AG10803 (cell line): Measurements from ENCODE around the gene BEST4.
"Not testable (repeated sequence)": the region's sequence is repeated elsewhere in the genome, so short reads cannot be mapped to it uniquely, and the experiment has no call there.

Experiments used
- DNase-seq: peaks from one replicate; pipeline ENCODE4 v3.0.0; 2010; ENCODE audit warnings: low read depth
- H3K4me3 ChIP-seq: 2 replicates; pipeline ENCODE4 v1.5.1; 2011; ENCODE audit warnings: mild to moderate bottlenecking, low read length, control low read depth
- TF ChIP-seq, protein P1 (sequence below): conservative IDR thresholded peaks from 2 replicates; pipeline ENCODE4 v1.5.1; 2011; ENCODE audit warnings: mild to moderate bottlenecking, low read length, control low read depth, inconsistent platforms

The BEST4 gene

DNA sequence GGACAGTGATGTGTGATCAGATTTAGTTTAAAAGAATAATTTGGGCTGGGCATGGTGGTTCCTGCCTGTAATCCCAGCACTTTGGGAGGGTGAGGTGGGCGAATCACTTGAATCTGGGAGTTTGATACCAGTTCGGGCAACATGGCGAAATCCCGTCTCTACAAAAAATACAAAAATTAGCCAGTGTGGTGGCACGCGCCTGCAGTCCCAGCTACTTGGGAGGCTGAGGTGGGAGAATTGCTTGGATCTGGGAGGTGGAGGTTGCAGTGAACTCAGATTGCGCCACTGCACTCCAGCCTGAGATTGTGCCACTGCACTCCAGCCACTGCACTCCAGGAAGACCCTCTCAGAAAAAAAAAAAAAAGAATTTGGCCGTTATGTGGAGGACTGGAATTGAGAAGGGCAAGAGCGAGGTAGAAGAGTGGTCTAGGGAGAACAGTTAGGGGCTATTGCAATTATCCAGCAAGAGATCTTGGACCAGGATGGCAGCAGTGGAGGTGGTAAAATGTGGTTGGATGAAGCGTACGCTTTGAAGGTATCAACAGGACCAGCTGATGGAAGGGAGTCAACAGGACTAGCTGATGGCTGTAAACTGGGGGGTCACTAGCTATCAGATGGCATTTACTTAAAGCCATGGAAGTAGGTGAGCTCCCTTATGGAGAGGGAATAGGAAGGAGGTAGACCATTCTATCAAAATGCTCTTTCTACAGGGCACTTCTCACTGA, 30.0 kb upstream of the BEST4 start:
- no peak overlapping the region for H3K4me3 ChIP-seq
- TF ChIP-seq, protein P1, sequence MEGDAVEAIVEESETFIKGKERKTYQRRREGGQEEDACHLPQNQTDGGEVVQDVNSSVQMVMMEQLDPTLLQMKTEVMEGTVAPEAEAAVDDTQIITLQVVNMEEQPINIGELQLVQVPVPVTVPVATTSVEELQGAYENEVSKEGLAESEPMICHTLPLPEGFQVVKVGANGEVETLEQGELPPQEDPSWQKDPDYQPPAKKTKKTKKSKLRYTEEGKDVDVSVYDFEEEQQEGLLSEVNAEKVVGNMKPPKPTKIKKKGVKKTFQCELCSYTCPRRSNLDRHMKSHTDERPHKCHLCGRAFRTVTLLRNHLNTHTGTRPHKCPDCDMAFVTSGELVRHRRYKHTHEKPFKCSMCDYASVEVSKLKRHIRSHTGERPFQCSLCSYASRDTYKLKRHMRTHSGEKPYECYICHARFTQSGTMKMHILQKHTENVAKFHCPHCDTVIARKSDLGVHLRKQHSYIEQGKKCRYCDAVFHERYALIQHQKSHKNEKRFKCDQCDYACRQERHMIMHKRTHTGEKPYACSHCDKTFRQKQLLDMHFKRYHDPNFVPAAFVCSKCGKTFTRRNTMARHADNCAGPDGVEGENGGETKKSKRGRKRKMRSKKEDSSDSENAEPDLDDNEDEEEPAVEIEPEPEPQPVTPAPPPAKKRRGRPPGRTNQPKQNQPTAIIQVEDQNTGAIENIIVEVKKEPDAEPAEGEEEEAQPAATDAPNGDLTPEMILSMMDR, result no peak
- no peak for DNase-seq

DNA sequence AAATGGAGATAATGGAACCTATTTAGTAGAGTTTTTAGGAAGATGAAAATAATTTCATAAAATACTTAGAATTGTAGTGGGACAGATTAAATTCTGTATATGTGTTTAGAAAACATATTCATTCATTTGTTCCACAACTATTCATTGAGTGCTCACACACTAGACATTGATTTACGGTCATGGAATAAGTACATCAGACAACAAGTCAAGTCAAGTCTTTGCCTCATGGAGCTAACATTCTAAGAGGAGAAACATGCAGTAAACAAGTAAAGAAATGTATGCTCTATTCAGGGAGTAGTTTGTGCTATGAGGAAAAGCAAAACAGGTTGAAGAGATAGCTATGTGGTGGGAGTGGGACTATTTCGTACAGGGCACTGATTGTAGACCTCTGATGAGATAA, 29.3 kb upstream of the BEST4 start:
- TF ChIP-seq, protein P1, result no peak
- H3K4me3 ChIP-seq, result no peak overlapping the region
- no peak for DNase-seq

DNA sequence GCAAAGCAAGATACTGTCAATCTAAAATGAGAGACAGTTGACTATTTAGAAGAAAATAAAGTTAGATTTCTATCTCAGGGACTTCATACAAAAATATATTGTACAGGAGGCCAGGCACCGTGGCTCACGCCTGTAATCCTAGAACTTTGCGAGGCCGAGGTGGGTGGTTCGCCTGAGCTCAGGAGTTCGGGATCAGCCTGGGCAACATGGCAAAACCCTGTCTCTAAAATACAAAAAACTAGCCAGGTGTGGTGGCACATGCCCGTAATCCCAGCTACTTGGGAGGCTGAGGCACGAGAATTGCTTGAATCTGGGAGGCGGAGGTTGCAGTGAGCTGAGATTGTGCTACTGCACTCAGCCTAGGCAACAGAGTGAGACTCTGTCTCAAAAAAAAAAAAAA, 28.0 kb upstream of the BEST4 start:
- not testable (repeated sequence) for H3K4me3 ChIP-seq, DNase-seq

DNA sequence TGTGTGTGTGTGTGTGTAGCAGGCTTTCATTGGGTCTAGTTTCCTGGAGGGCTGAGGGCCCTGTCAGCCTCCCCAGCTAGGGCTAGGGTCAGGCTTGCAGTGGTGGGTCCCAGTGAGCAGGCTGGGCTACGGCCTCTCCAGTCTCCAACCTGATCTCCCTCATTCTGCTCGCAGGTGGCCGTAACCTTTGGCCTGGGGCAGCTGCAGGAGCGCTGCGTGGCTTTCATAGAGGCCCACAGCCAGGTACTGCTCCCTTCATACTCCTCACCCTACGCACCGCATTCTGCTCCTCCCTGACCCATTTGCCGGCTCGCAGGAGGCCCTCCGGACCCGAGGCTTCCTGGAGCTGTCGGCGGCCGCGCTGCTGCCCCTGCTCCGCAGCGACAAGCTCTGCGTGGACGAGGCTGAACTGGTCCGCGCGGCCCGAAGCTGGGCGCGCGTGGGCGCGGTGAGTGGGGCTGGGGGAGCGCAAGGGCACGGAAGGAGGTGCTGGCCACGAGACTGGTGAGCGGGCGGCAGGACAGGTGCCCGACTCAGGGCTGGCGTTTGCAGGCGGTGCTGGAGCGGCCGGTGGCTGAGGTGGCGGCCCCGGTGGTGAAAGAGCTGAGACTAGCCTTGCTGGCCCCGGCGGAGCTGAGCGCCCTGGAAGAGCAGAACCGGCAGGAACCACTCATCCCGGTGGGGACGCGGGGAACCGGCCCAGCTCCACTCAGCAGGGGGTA, 25.0 kb upstream of the BEST4 start:
- DNase-seq, result no peak
- no peak overlapping the region; the same call in 1 of the 2 replicates for H3K4me3 ChIP-seq
- TF ChIP-seq, protein P1, result no peak

DNA sequence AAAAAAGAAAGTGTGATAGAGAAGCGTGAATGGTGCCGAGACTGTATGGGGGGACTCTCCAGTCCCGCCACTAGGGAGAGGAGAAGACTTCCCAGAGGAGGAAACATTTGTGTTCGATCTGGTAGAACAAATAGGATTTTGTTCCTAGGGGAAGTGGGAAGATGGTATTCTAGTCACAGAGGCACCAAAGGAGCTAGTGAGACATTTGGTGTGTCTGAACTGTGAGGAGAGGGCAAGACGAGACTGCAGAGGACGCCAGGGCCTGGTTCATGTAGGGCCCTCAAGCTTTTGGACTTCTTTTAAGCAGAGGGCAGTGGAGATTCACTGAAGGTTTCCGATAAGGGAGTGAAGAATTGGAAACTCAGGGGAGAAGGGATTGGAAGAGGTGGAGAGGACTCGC, 23.3 kb upstream of the BEST4 start:
- TF ChIP-seq, protein P1, result peak; percentile 22; the same call in 1 of the 2 replicates
- H3K4me3 ChIP-seq, result peak overlapping the region; percentile 8; the same call in 1 of the 2 replicates
- DNase-seq, result no peak

DNA sequence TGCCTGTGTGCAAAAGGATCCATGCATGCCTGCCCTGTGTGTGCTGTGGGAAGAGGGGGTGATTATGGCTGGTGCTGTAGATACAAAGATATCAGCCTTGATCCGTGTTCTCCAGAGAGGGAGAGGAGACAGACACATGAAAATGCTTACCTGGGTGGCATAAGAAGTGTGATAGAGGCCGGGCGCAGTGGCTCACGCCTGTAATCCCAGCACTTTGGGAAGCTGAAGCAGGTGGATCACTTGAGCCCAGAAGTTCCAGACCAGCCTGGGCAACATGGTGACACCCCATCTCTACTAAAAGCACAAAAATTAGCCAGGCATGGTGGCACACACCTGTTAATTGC, 22.8 kb upstream of the BEST4 start:
- 0 out of 2 replicates have a peak overlapping the region, but pooled peaks have one; percentile 15 for H3K4me3 ChIP-seq
- DNase-seq, result not testable (repeated sequence)

DNA sequence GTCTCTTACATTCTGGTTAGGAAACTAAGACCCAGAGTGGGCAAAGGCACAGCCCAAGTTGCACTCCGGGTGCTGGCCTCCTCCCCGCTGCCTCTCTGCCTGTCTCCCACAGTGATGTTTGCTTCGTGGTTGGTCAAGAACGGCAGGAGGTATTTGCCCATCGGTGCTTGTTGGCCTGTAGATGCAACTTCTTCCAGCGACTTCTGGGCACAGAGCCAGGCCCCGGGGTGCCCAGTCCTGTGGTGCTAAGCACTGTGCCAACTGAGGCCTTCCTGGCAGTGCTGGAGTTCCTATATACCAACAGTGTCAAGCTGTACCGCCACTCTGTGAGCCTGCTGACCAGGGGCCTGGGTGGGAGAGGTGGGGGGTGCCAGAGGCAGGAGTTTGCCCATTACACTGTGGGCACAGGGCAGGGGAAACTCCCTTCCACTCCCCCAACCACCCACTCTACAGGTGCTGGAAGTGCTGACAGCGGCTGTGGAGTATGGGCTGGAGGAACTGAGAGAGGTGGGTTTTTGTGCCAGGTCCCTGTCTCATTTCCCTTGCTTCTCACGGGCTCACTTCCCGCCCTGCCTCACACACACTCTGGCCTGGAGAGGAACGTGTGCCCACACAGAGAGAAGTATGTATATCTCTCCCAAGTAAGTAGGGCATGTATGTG, 22.3 kb upstream of the BEST4 start:
- TF ChIP-seq, protein P1, result no peak
- peak overlapping the region; percentile 78 for H3K4me3 ChIP-seq
- peak; percentile 46 for DNase-seq
